ENCODE data around the gene UGCG.

- TF ChIP-seq CTCF (IDR thresholded peaks at IDR 0.05; ENCODE audit: insufficient read depth, low read length, poor library complexity, severe bottlenecking) (no peak), EZH2phosphoT487 (conservative IDR thresholded peaks at IDR 0.05; ENCODE audit: low read length) (no peak)
Measured at GRCh38 chr9:111854799-111855198, 41.8 kb upstream of the UGCG start.

Data from SU-DHL-6 (cell line).